ENCODE results near the gene DOP1A. TPM values are rescaled to one million over a fixed set of nuclear protein-coding genes. Genes with fewer than 3 reads are reported as not detected.

Gene DOP1A
- polyA plus RNA-seq, 1 of the 3 experiments (the other 2 are of a cell fraction) = 3.4 TPM

DNA sequence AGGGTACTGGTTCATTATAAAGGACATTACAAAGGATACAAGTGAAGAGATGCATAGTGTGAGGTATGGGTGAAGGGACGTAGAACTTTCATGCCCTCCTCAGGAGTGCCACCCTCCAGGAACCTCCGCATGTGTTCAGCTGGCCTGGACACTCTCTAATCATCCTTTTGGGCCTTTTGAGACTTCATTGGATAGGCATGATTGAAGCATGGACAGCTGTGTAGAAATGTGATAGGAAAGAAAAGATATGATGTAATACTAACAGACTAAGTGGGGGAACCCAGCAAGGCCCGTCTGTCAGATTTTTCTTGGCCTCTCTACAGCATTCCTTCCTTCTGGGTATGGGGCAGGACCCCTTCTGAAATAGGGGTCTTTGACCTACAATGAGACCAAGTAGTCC lies 31.1 kb downstream of the DOP1A start:
- no peaks in the 10 kb centered on the region for H3K27me3 ChIP-seq (ENCODE audit: insufficient read depth)
- H2AFZ ChIP-seq (ENCODE audit: low read depth) = no peak overlapping the region
- no peaks in the 10 kb centered on the region for H3K9me3 ChIP-seq
- peaks cover 7% of the 10 kb centered on the region; the same call in 1 of the 2 replicates for H3K79me2 ChIP-seq (ENCODE audit: insufficient read depth)
- ChIA-PET POLR2A (no interaction called here), CTCF (interaction anchor here (0.6 to 4.4 kb wide), 3 partner anchors 11 to 41 kb away, joined by 3 to 22 read pairs (median 4); partner anchors contain the start of genes DOP1A and UBE3D)
- 90% methylated on average over 3 of the region's 3 CpGs for WGBS (ENCODE audit: low lambda C conversion rate)
- peaks cover 13 to 16% of the 10 kb centered on the region in 2 experiments for H3K36me3 ChIP-seq (replicated peaks in 1 of 2; ENCODE audit: control insufficient read depth in 1 of 2, insufficient read depth in 2 of 2, low read length in 1 of 2)
- H3K4me3 ChIP-seq (ENCODE audit: low read depth in 2 of 2, low read length in 1 of 2) = no peak overlapping the region
- peaks cover 8% of the 10 kb centered on the region for H3F3A ChIP-seq (replicated peaks; ENCODE audit: insufficient read depth)
- DNase-seq = no peak
- no peaks in the 10 kb centered on the region for H4K20me1 ChIP-seq (ENCODE audit: insufficient read depth)
- TF ChIP-seq ELF1 (IDR thresholded peaks at IDR 0.05) = no peak
- no peak for TF ChIP-seq MEF2A (IDR thresholded peaks at IDR 0.05; ENCODE audit: borderline replicate concordance, low read depth)
- no peak for TF ChIP-seq FOXJ3 (CRISPR knock-in tag; IDR thresholded peaks at IDR 0.05)
- no peak for TF ChIP-seq POLR2AphosphoS5 (IDR thresholded peaks at IDR 0.05; ENCODE audit: low read depth, low read length)
- TF ChIP-seq, protein P1, sequence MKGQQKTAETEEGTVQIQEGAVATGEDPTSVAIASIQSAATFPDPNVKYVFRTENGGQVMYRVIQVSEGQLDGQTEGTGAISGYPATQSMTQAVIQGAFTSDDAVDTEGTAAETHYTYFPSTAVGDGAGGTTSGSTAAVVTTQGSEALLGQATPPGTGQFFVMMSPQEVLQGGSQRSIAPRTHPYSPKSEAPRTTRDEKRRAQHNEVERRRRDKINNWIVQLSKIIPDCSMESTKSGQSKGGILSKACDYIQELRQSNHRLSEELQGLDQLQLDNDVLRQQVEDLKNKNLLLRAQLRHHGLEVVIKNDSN (IDR thresholded peaks at IDR 0.05; ENCODE audit: borderline replicate concordance, low read depth) = no peak
- TF ChIP-seq, protein P2, sequence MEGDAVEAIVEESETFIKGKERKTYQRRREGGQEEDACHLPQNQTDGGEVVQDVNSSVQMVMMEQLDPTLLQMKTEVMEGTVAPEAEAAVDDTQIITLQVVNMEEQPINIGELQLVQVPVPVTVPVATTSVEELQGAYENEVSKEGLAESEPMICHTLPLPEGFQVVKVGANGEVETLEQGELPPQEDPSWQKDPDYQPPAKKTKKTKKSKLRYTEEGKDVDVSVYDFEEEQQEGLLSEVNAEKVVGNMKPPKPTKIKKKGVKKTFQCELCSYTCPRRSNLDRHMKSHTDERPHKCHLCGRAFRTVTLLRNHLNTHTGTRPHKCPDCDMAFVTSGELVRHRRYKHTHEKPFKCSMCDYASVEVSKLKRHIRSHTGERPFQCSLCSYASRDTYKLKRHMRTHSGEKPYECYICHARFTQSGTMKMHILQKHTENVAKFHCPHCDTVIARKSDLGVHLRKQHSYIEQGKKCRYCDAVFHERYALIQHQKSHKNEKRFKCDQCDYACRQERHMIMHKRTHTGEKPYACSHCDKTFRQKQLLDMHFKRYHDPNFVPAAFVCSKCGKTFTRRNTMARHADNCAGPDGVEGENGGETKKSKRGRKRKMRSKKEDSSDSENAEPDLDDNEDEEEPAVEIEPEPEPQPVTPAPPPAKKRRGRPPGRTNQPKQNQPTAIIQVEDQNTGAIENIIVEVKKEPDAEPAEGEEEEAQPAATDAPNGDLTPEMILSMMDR (IDR thresholded peaks at IDR 0.05) = no peak
- TF ChIP-seq MXI1 (IDR thresholded peaks at IDR 0.05; ENCODE audit: low read depth, low read length) = no peak
- TF ChIP-seq CHD2 (IDR thresholded peaks at IDR 0.05; ENCODE audit: low read length, partially characterized antibody) = no peak
- TF ChIP-seq EP300 (IDR thresholded peaks at IDR 0.05; ENCODE audit: borderline replicate concordance in 1 of 2, low read depth in 1 of 2, low read length in 1 of 2) = no peak
- TF ChIP-seq, protein P3, sequence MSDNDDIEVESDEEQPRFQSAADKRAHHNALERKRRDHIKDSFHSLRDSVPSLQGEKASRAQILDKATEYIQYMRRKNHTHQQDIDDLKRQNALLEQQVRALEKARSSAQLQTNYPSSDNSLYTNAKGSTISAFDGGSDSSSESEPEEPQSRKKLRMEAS (IDR thresholded peaks at IDR 0.05; ENCODE audit: low read depth) = no peak
- TF ChIP-seq, protein P4, sequence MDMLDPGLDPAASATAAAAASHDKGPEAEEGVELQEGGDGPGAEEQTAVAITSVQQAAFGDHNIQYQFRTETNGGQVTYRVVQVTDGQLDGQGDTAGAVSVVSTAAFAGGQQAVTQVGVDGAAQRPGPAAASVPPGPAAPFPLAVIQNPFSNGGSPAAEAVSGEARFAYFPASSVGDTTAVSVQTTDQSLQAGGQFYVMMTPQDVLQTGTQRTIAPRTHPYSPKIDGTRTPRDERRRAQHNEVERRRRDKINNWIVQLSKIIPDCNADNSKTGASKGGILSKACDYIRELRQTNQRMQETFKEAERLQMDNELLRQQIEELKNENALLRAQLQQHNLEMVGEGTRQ (IDR thresholded peaks at IDR 0.05; ENCODE audit: borderline replicate concordance, low read depth, low read length) = no peak
- TF ChIP-seq NFIC (IDR thresholded peaks at IDR 0.05; ENCODE audit: borderline replicate concordance) = no peak
- no peak for TF ChIP-seq GATA2 (CRISPR knock-in tag; IDR thresholded peaks at IDR 0.05)
- no peak for TF ChIP-seq TAF1 (IDR thresholded peaks at IDR 0.05; ENCODE audit: borderline replicate concordance, low read depth, low read length)
- TF ChIP-seq YY1 (IDR thresholded peaks at IDR 0.05; ENCODE audit: low read depth) = no peak
- TF ChIP-seq JUND (IDR thresholded peaks at IDR 0.05) = no peak
- no peak for TF ChIP-seq SIN3A (IDR thresholded peaks at IDR 0.05; ENCODE audit: borderline replicate concordance, low read depth, low read length)
- TF ChIP-seq, protein P5, sequence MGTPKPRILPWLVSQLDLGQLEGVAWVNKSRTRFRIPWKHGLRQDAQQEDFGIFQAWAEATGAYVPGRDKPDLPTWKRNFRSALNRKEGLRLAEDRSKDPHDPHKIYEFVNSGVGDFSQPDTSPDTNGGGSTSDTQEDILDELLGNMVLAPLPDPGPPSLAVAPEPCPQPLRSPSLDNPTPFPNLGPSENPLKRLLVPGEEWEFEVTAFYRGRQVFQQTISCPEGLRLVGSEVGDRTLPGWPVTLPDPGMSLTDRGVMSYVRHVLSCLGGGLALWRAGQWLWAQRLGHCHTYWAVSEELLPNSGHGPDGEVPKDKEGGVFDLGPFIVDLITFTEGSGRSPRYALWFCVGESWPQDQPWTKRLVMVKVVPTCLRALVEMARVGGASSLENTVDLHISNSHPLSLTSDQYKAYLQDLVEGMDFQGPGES (IDR thresholded peaks at IDR 0.05; ENCODE audit: low read depth, low read length) = no peak
- TF ChIP-seq RXRA (IDR thresholded peaks at IDR 0.05; ENCODE audit: borderline replicate concordance, low read depth) = no peak
- no peak overlapping the region for H3K27ac ChIP-seq (ENCODE audit: low read depth in 2 of 2, low read length in 1 of 2)
- H3K4me1 ChIP-seq (ENCODE audit: control insufficient read depth in 1 of 2, insufficient read depth in 2 of 2, low read depth in 1 of 2, low read length in 1 of 2) = peaks cover 0 to 6% of the 10 kb centered on the region in 2 experiments; a peak in 2 of 4 replicates
- H3K4me2 ChIP-seq = no peak overlapping the region
- H3K9me2 ChIP-seq = no peaks in the 10 kb centered on the region
- no peak overlapping the region for H3K9ac ChIP-seq

All from SK-N-SH (cell line).